Ascending aorta (tissue), 2 donors: ENCODE measurements around the gene CD300LD. TPM values are rescaled to one million over a fixed set of nuclear protein-coding genes. Genes with fewer than 3 reads are reported as not detected.

ENCODE experiments used
- DNase-seq, 2 donors: peaks; one replicate each; pipeline ENCODE4 v3.0.0-alpha.2; 2019; ENCODE audit warnings: low spot score in 2 of 2
- H3K27ac ChIP-seq, 2 donors: fragments of 200-600 bp; sonication (generic); one replicate each; pipeline ENCODE4 v1.5.1; 2016 to 2017; ENCODE audit warnings: mild to moderate bottlenecking in 1 of 2
- H3K27me3 ChIP-seq: fragments of 200-600 bp; sonication (generic); one replicate; pipeline ENCODE4 v1.5.1; 2017
- H3K36me3 ChIP-seq, 2 donors: fragments of 200-600 bp; sonication (generic); one replicate each; pipeline ENCODE4 v1.5.1; 2016
- H3K4me1 ChIP-seq, 2 donors: fragments of 200-600 bp; sonication (generic); one replicate each; pipeline ENCODE4 v1.5.1; 2016 to 2017; ENCODE audit warnings: mild to moderate bottlenecking in 1 of 2
- H3K4me3 ChIP-seq, 2 donors: fragments of 200-600 bp; sonication (generic); one replicate each; pipeline ENCODE4 v1.5.1; 2016 to 2017; ENCODE audit warnings: mild to moderate bottlenecking in 1 of 2
- H3K9me3 ChIP-seq, 2 donors: fragments of 200-600 bp; sonication (generic); one replicate each; pipeline ENCODE4 v1.5.1; 2016
- CTCF ChIP-seq, 3 experiments: fragments of 200-600 bp in 2 of 3; fragments of 450-650 bp in 1 of 3; sonication (generic) in 2 of 3; IDR thresholded peaks; one replicate each; pipeline ENCODE4 v1.5.1; 2016 to 2019; ENCODE audit warnings: antibody characterized with exemption in 3 of 3, mild to moderate bottlenecking in 1 of 3, moderate library complexity in 1 of 3
- intact Hi-C: fragments of 100-400 bp; cut with DNase I; formaldehyde crosslinking; loops from one replicate; pipeline ENCODE4 v1.15.1; 2023
- total RNA-seq: library from RNA; depleted of rRNA; stranded (reverse); fragments of >200 nt; gene quantifications from one replicate; pipeline ENCODE4 v1.1.0, GENCODE V29; 2016

The CD300LD gene
- total RNA-seq, 1 donor from 2014 or later = not detected

GRCh38 chr17:74585711-74586110 is 6.4 kb downstream of the CD300LD start:
- no peaks in the 10 kb centered on the region for H3K4me1 ChIP-seq
- no peaks in the 10 kb centered on the region for H3K27me3 ChIP-seq
- no peak overlapping the region for H3K27ac ChIP-seq
- no peak for DNase-seq
- no peak overlapping the region for H3K4me3 ChIP-seq
- H3K9me3 ChIP-seq = no peaks in the 10 kb centered on the region
- no peak for TF ChIP-seq CTCF (IDR thresholded peaks at IDR 0.05)
- H3K36me3 ChIP-seq = no peaks in the 10 kb centered on the region
- intact Hi-C loops = no loop called here

DNA sequence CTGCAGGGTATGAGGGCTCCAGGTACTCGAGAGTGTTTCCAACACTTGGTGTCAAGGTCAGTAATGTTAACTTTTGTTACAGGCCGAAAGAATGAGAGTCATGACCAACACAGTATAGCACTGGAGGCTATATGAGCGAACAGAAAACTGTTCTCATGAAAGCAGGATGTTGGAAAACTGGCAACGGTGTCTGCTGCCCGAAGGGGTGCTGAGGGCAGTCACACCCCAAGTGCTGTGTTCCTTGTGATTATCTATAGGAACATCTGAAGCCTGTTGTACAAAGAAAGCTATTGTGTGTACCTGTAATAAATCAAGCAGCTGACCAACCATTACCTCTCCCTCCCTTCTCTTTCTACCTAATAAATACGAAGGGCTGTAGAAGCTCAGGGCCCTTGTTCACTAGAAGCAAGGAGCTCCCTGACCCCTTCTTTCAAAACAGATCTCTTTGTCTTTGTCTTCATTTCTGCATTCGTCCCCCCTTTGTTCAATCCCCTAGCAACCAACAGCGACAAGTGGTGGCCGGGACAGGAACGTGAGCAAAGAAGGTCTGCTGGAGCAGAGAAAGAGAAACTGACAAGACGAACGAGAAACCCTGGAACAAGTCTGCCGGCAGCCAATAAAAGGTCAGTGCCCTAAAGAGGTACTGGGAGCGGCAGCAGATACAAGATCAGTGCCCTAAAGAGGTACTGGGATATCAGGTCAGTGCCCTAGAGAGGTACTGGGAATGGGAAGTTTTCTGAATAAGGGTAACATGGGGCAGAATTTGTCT is 7.6 kb downstream of the CD300LD start:
- Histone ChIP-seq H3K27me3 (no peaks in the 10 kb centered on the region), H3K4me3 (no peak overlapping the region), H3K9me3 (no peaks in the 10 kb centered on the region), H3K27ac (no peak overlapping the region), H3K36me3 (no peaks in the 10 kb centered on the region), H3K4me1 (no peaks in the 10 kb centered on the region)
- intact Hi-C loops = no loop called here
- no peak for DNase-seq
- no peak for TF ChIP-seq CTCF (IDR thresholded peaks at IDR 0.05)

GRCh38 chr17:74582633-74583032 is 9.4 kb downstream of the CD300LD start:
- Histone ChIP-seq H3K9me3 (no peaks in the 10 kb centered on the region), H3K4me1 (no peaks in the 10 kb centered on the region), H3K4me3 (no peak overlapping the region), H3K36me3 (no peaks in the 10 kb centered on the region), H3K27me3 (no peaks in the 10 kb centered on the region), H3K27ac (no peak overlapping the region)
- no peak for TF ChIP-seq CTCF (IDR thresholded peaks at IDR 0.05)
- DNase-seq = no peak
- intact Hi-C loops = no loop called here

DNA sequence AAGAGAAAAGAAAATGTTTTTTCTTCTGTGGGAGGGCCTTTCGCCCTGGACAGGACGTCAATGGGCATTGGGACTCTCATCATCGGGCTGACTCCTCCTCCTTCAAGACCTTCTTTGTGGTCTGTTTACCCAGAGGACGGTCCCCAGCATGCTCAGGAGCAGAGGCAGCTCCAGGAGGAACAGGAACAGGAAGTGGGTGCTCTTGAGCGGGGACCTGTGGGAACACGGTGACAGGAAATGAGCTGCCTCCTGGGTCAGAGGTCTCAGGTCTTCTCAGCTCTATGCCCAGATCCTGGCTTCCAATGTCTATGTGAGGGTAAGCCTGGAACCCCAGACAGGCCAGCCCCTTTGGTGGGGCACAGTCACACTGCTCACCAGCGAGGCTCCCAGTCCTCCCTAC is 12.2 kb downstream of the CD300LD start:
- Histone ChIP-seq H3K36me3 (no peaks in the 10 kb centered on the region), H3K4me1 (no peaks in the 10 kb centered on the region), H3K27me3 (no peaks in the 10 kb centered on the region), H3K27ac (no peak overlapping the region), H3K4me3 (no peak overlapping the region), H3K9me3 (no peaks in the 10 kb centered on the region)
- intact Hi-C loops = no loop called here
- no peak for TF ChIP-seq CTCF (IDR thresholded peaks at IDR 0.05)
- no peak for DNase-seq

- intact Hi-C loops = no loop called here
- no peak for DNase-seq
Measured at GRCh38 chr17:74578979-74579378, 13.1 kb downstream of the CD300LD start.

More at GRCh38 chr17:74578979-74579378, 13.1 kb downstream of the CD300LD start:
- Histone ChIP-seq H3K4me1 (no peaks in the 10 kb centered on the region), H3K9me3 (no peaks in the 10 kb centered on the region), H3K4me3 (no peak overlapping the region), H3K27ac (no peak overlapping the region), H3K36me3 (no peaks in the 10 kb centered on the region), H3K27me3 (no peaks in the 10 kb centered on the region)
- TF ChIP-seq CTCF (IDR thresholded peaks at IDR 0.05) = no peak
